ENCODE data around the gene C21orf58.

C21orf58 gene

GRCh38 chr21:46255166-46255565 lies 68.5 kb downstream of the C21orf58 start:
- no peak for DNase-seq (ENCODE audit: low read depth in 2 of 2)

DNA sequence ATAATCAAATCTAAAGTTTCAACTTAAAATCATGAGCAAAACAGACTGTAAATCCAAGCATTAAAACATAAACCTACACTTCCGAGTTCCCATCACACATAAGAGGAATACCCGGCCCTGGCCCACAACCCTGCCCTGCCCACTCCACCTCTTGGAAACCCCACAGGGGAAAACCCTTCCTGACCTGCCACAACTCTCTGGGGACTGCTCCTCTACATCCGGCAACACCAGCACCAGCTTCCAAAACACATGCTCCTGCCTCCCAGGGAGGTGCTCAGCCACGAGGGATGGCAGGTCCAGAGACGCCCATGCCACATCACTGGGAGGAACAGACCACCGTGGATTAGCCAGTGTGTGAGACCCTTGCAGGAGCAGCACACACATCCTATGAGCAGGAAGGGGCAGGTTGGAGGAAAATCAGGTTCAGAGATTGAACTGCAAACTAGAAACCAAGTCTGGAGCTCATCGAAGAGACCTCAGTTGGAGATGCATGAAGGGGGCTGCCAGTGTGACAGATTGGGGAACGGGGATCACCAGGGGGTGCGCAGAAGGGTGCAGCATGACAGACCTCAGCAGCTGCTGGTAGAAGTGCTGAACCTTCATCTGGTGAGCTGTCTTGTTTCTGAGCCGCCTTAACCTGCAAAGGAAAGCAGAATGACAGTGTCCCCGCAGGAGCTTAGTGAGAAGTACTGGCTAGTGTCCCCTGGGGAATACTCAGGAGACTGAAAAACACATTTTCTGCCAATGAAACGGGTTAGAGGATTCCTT lies 69.3 kb downstream of the C21orf58 start:
- no peak for DNase-seq (ENCODE audit: low read depth in 2 of 2)

DNA sequence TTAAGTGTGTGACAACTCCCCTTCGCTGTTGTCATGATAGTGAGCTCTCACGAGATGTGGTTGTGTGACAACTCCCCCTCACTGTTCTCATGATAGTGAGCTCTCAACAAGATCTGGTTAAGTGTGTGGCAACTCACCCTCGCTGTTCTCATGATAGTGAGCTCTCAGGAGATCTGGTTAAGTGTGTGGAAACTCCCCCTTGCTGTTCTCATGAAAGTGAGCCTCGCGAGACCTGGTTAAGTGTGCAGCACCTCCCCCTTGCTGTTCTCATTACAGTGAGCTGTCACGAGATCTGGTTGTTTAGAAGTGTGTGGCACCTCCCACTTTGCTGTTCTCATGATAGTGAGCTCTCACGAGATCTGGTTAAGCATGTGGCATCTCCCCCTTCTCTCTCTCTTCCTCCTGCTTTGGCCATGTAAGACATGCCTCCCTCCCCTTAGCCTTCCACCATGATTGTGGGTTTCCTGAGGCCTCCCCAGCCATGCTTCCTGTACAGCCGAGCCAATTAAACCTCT lies 70.0 kb downstream of the C21orf58 start:
- DNase-seq (ENCODE audit: low read depth in 2 of 2), result no peak

DNA sequence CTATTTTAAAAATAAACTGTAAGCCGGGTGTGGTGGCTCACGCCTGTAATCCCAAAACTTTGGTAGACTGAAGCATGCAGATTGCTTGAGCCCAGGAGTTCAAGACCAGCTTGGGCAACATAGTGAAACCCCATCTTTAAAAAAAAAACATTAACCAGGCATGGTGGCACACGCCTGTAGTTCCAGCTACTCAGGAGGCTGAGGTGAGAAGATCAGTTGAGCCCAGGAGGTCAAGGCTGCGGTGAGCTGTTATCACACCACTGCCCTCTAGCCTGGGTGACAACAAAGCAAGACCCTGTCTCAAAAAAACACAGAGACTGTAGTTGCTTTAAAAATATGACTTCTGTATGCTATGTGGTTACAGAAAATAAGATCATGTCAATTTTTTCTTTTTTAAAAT lies 70.8 kb downstream of the C21orf58 start:
- no peak for DNase-seq (ENCODE audit: low read depth in 2 of 2)

Measured in fibroblast of skin of left quadriceps (primary cell).